ENCODE results near the gene TMEM92. TPM values are rescaled to one million over a fixed set of nuclear protein-coding genes. Genes with fewer than 3 reads are reported as not detected.
"Not testable (repeated sequence)": the region's sequence is repeated elsewhere in the genome, so short reads cannot be mapped to it uniquely, and the experiment has no call there.

The TMEM92 gene
- total and polyA plus RNA-seq, 12 donors: 0.06 to 0.13 TPM; not detected in 10

- 74 to 84% (median 78%) methylated on average over 3 of the region's 3 CpGs for WGBS, 4 donors
- intact Hi-C loops (cut with DNase I): loop anchor here in 1 of 2 donors (5.0 kb wide), 1 partner anchor 97 kb away; the partner anchor contains the start of gene COL1A1
- H3K4me3 ChIP-seq: no peak overlapping the region
- H3K36me3 ChIP-seq (replicated peaks in 1 of 2): no peaks in the 10 kb centered on the region
- peaks cover 0 to under 1% of the 10 kb centered on the region in 2 donors for H3K4me1 ChIP-seq (replicated peaks in 1 of 2)
- no peak overlapping the region for H3K27ac ChIP-seq
- TF ChIP-seq CTCF (IDR thresholded peaks at IDR 0.05): no peak
- TF ChIP-seq POLR2A (IDR thresholded peaks at IDR 0.05): no peak
- H3K9me3 ChIP-seq (replicated peaks in 1 of 3): no peaks in the 10 kb centered on the region
- no peak for DNase-seq
- no peaks in the 10 kb centered on the region for H3K27me3 ChIP-seq
Measured at GRCh38 chr17:50299776-50300175, 25.5 kb downstream of the TMEM92 start.

- DNase-seq; intact Hi-C loops (cut with DNase I); H3K36me3 ChIP-seq (replicated peaks in 1 of 2); H3K27me3 ChIP-seq; H3K4me3 ChIP-seq; H3K9me3 ChIP-seq (replicated peaks in 1 of 3); H3K27ac ChIP-seq: not testable (repeated sequence)
- peaks cover 0 to 11% of the 10 kb centered on the region in 2 donors for H3K4me1 ChIP-seq (replicated peaks in 1 of 2)
- WGBS, 4 donors: 62 to 70% (median 67%) methylated on average over 1 of the region's 1 CpG
Measured at GRCh38 chr17:50300824-50301223, 26.6 kb downstream of the TMEM92 start.

- intact Hi-C loops (cut with DNase I): no loop called here
- WGBS, 4 donors: 73 to 81% (median 76%) methylated on average over 9 of the region's 9 CpGs
- no peak overlapping the region for H3K4me3 ChIP-seq
- no peaks in the 10 kb centered on the region for H3K36me3 ChIP-seq (replicated peaks in 1 of 2)
- H3K4me1 ChIP-seq (replicated peaks in 1 of 2): peaks cover 0 to 11% of the 10 kb centered on the region in 2 donors
- H3K9me3 ChIP-seq (replicated peaks in 1 of 3): no peaks in the 10 kb centered on the region
- DNase-seq: no peak
- H3K27me3 ChIP-seq: no peaks in the 10 kb centered on the region
- TF ChIP-seq CTCF (IDR thresholded peaks at IDR 0.05): no peak
- TF ChIP-seq POLR2A (IDR thresholded peaks at IDR 0.05): no peak
- H3K27ac ChIP-seq: no peak overlapping the region
Measured at GRCh38 chr17:50301891-50302584, 27.8 kb downstream of the TMEM92 start.

GRCh38 chr17:50303051-50303450 is 28.8 kb downstream of the TMEM92 start:
- WGBS, 4 donors: 93 to 94% (median 94%) methylated on average over 7 to 11 of the region's 11 CpGs
- Histone ChIP-seq H3K36me3 (replicated peaks in 1 of 2) (no peaks in the 10 kb centered on the region), H3K27me3 (no peaks in the 10 kb centered on the region), H3K4me3 (no peak overlapping the region), H3K9me3 (replicated peaks in 1 of 3) (no peaks in the 10 kb centered on the region), H3K4me1 (replicated peaks in 1 of 2) (peaks cover 0 to 11% of the 10 kb centered on the region in 2 donors), H3K27ac (no peak overlapping the region)
- no peak for DNase-seq
- TF ChIP-seq CTCF (IDR thresholded peaks at IDR 0.05) (no peak), POLR2A (IDR thresholded peaks at IDR 0.05) (no peak)
- intact Hi-C loops (cut with DNase I): no loop called here

GRCh38 chr17:50303596-50303995 is 29.3 kb downstream of the TMEM92 start:
- peaks cover 0 to 11% of the 10 kb centered on the region in 2 donors for H3K4me1 ChIP-seq (replicated peaks in 1 of 2)
- DNase-seq: no peak
- intact Hi-C loops (cut with DNase I): no loop called here
- TF ChIP-seq CTCF (IDR thresholded peaks at IDR 0.05) (no peak), POLR2A (IDR thresholded peaks at IDR 0.05) (no peak)
- H3K36me3 ChIP-seq (replicated peaks in 1 of 2): no peaks in the 10 kb centered on the region
- no peak overlapping the region for H3K27ac ChIP-seq
- no peaks in the 10 kb centered on the region for H3K27me3 ChIP-seq
- WGBS, 4 donors: 79 to 92% (median 87%) methylated on average over 4 of the region's 4 CpGs
- H3K4me3 ChIP-seq: no peak overlapping the region
- no peaks in the 10 kb centered on the region for H3K9me3 ChIP-seq (replicated peaks in 1 of 3)

Data from adrenal gland (tissue), 12 donors.